Measurements from ENCODE around the gene KCNH5. TPM values are rescaled to one million over a fixed set of nuclear protein-coding genes. Genes with fewer than 3 reads are reported as not detected.

Gene KCNH5
- total RNA-seq, 2 experiments from 2014 or later = not detected

DNA sequence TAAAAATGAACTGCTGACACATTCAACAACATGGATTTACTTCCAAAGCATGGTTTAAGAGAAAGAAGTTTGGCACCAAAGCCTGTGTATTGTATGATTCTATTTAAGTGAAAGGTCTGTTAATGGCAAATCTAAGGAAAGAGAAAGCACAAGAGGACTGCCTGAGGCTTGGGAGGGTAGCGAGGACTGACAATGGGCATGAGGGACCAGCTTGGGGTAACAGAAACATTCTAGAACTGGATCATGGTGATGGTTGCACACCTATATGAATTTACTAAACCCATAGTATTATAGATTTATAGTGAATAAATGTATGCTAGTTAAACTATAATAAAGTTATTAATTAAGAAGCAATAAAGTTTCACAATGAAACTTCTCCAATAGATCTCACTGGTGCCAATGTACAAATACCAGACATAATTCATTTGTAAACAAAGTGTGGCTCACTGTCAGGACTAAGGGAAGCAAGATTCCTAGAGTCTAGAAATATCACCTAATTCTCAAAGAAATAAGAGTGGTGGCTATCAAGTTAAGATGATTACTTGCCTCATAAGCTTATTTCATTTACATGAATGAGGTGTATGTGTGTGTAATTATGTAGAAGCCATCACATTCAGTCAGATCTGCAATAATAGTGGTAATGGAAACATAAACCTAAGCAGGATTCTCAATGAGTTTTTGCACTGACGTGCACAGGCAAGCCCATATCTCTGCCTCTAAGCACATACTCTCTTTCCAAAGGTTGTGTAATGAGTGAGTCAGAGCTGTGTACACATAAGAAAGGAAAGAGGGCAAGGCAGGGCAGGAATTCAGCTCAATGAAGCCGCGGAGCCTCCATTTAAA lies 353.4 kb downstream of the KCNH5 start:
- CTCF ChIA-PET = no interaction called here
- intact Hi-C loops (cut with DNase I, micrococcal nuclease) = no loop called here
- H3K36me3 Mint-ChIP-seq (ENCODE audit: low read depth) = no peaks in the 10 kb centered on the region

DNA sequence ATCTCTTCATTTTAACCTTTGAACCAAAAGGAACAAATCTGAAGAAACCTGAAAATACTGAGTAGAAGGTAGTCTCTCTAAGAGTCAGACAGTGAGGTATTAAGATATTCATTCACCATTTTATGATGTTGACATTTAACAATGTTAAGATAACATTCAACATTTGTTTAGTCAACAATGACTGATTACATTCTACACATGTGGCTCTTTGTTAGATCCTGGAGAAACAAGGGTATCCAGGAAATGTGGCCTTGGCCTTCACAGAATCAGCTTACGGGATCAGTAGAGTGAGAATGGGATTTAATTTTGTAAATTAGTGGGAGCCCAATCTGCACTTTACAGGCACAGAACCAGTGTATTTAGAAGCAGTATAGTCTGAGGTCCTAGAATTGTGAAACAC lies 355.5 kb downstream of the KCNH5 start:
- POLR2A ChIA-PET = no interaction called here
- Mint-ChIP-seq H3K36me3 (ENCODE audit: low read depth) (no peaks in the 10 kb centered on the region), H3K4me1 (ENCODE audit: low read depth) (no peaks in the 10 kb centered on the region), H3K27me3 (no peaks in the 10 kb centered on the region), H3K9me3 (peaks cover 11% of the 10 kb centered on the region), H3K27ac (no peak overlapping the region), H3K4me3 (no peak overlapping the region)
- CTCF ChIA-PET = no interaction called here
- H3K4me3 ChIP-seq (ENCODE audit: low read length) = no peak overlapping the region
- no peak overlapping the region for H3K27ac ChIP-seq (ENCODE audit: low read depth in 1 of 2, low read length in 2 of 2)
- H3K27me3 ChIP-seq (ENCODE audit: control insufficient read depth in 1 of 2, insufficient read depth in 2 of 2, low read length in 2 of 2) = no peaks in the 10 kb centered on the region
- ATAC-seq (ENCODE audit: poor library complexity) (no peak), DNase-seq (no peak)
- intact Hi-C loops (cut with DNase I, micrococcal nuclease) = no loop called here
- H3K36me3 ChIP-seq (ENCODE audit: insufficient read depth, low read length) = no peaks in the 10 kb centered on the region
- no peaks in the 10 kb centered on the region for H3K4me1 ChIP-seq (ENCODE audit: insufficient read depth, low read length)
- TF ChIP-seq, protein P1, sequence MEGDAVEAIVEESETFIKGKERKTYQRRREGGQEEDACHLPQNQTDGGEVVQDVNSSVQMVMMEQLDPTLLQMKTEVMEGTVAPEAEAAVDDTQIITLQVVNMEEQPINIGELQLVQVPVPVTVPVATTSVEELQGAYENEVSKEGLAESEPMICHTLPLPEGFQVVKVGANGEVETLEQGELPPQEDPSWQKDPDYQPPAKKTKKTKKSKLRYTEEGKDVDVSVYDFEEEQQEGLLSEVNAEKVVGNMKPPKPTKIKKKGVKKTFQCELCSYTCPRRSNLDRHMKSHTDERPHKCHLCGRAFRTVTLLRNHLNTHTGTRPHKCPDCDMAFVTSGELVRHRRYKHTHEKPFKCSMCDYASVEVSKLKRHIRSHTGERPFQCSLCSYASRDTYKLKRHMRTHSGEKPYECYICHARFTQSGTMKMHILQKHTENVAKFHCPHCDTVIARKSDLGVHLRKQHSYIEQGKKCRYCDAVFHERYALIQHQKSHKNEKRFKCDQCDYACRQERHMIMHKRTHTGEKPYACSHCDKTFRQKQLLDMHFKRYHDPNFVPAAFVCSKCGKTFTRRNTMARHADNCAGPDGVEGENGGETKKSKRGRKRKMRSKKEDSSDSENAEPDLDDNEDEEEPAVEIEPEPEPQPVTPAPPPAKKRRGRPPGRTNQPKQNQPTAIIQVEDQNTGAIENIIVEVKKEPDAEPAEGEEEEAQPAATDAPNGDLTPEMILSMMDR (IDR thresholded peaks at IDR 0.05) = no peak
- peaks cover 3 to 9% of the 10 kb centered on the region in 2 experiments for H3K9me3 ChIP-seq (ENCODE audit: control insufficient read depth in 1 of 2, insufficient read depth in 1 of 2, low read length in 2 of 2)

More for the DNA sequence above, 353.4 kb downstream of the KCNH5 start:
- no peaks in the 10 kb centered on the region for H3K27me3 Mint-ChIP-seq
- H3K4me1 ChIP-seq (ENCODE audit: insufficient read depth, low read length) = no peaks in the 10 kb centered on the region
- no peak overlapping the region for H3K4me3 ChIP-seq (ENCODE audit: low read length)
- H3K9me3 Mint-ChIP-seq = peaks cover 10% of the 10 kb centered on the region
- no peaks in the 10 kb centered on the region for H3K27me3 ChIP-seq (ENCODE audit: control insufficient read depth in 1 of 2, insufficient read depth in 2 of 2, low read length in 2 of 2)
- DNase-seq (no peak), ATAC-seq (ENCODE audit: poor library complexity) (no peak)
- H3K9me3 ChIP-seq (ENCODE audit: control insufficient read depth in 1 of 2, insufficient read depth in 1 of 2, low read length in 2 of 2) = peaks cover 3 to 5% of the 10 kb centered on the region in 2 experiments
- no peak overlapping the region for H3K27ac Mint-ChIP-seq
- TF ChIP-seq, protein P1 (IDR thresholded peaks at IDR 0.05) = no peak
- POLR2A ChIA-PET = no interaction called here
- no peaks in the 10 kb centered on the region for H3K36me3 ChIP-seq (ENCODE audit: insufficient read depth, low read length)
- no peak overlapping the region for H3K4me3 Mint-ChIP-seq
- H3K4me1 Mint-ChIP-seq (ENCODE audit: low read depth) = no peaks in the 10 kb centered on the region
- no peak overlapping the region for H3K27ac ChIP-seq (ENCODE audit: low read depth in 1 of 2, low read length in 2 of 2)

DNA sequence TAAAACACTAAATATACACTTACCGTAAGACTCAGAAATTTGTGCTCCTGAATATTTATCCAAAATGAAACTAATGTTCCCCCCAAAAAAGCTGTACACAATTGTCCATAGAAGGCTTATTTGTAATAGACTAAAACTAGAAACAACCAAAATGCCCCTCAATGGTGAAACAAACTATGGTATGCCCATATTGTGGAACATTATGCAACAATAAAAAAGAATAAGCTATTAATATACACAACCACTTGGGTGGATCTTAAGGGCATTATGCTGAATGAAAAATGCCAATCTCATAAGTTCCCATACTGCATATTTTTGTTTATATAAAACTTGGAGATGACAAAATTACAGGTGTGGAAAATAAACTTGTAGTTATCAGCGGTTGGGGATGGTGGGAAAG lies 357.4 kb downstream of the KCNH5 start:
- peaks cover 3 to 5% of the 10 kb centered on the region in 2 experiments for H3K9me3 ChIP-seq (ENCODE audit: control insufficient read depth in 1 of 2, insufficient read depth in 1 of 2, low read length in 2 of 2)
- Mint-ChIP-seq H3K36me3 (ENCODE audit: low read depth) (no peaks in the 10 kb centered on the region), H3K27ac (no peak overlapping the region), H3K27me3 (no peaks in the 10 kb centered on the region), H3K9me3 (peaks cover 11% of the 10 kb centered on the region), H3K4me3 (no peak overlapping the region), H3K4me1 (ENCODE audit: low read depth) (no peaks in the 10 kb centered on the region)
- no peak overlapping the region for H3K4me3 ChIP-seq (ENCODE audit: low read length)
- no peak overlapping the region for H3K27ac ChIP-seq (ENCODE audit: low read depth in 1 of 2, low read length in 2 of 2)
- TF ChIP-seq, protein P1 (IDR thresholded peaks at IDR 0.05) = no peak
- DNase-seq (no peak), ATAC-seq (ENCODE audit: poor library complexity) (no peak)
- no peaks in the 10 kb centered on the region for H3K36me3 ChIP-seq (ENCODE audit: insufficient read depth, low read length)
- H3K27me3 ChIP-seq (ENCODE audit: control insufficient read depth in 1 of 2, insufficient read depth in 2 of 2, low read length in 2 of 2) = no peaks in the 10 kb centered on the region
- intact Hi-C loops (cut with DNase I, micrococcal nuclease) = no loop called here
- no peaks in the 10 kb centered on the region for H3K4me1 ChIP-seq (ENCODE audit: insufficient read depth, low read length)
- POLR2A ChIA-PET = no interaction called here
- CTCF ChIA-PET = no interaction called here
